Inflammatory macrophage treated with lipopolysaccharide for 4 hours (primary cell): ENCODE results near the gene TFIP11.

ENCODE experiments used
- DNase-seq: peaks from one replicate; pipeline ENCODE4 v3.0.0-alpha.2; 2020

Gene TFIP11

GRCh38 chr22:26445577-26446275 is 66.5 kb downstream of the TFIP11 start:
- DNase-seq: no peak

GRCh38 chr22:26444777-26445176 is 67.5 kb downstream of the TFIP11 start:
- no peak for DNase-seq

- no peak for DNase-seq
Observed at GRCh38 chr22:26443901-26444690, 68.2 kb downstream of the TFIP11 start.

- DNase-seq: no peak
Observed at GRCh38 chr22:26442086-26442756, 70.1 kb downstream of the TFIP11 start.
